KMS-11 (cell line): ENCODE results near the gene CDC5L.

Source experiments
- H2AFZ ChIP-seq: fragments of 200-600 bp; sonication (generic); 2 replicates; pipeline ENCODE4 v1.6.1; 2016; ENCODE audit warnings: antibody characterized with exemption, mixed run types, low read depth
- H3K27ac ChIP-seq: fragments of 200-600 bp; sonication (generic); 2 replicates; pipeline ENCODE4 v1.6.1; 2016; ENCODE audit warnings: mild to moderate bottlenecking, mixed run types
- H3K27me3 ChIP-seq: fragments of 200-600 bp; sonication (generic); 2 replicates; pipeline ENCODE4 v1.6.1; 2017; ENCODE audit warnings: mild to moderate bottlenecking, low read depth, mixed run types, moderate library complexity; ENCODE audit not compliant: insufficient read depth
- H3K36me3 ChIP-seq: fragments of 200-600 bp; sonication (generic); 2 replicates; pipeline ENCODE4 v1.6.1; 2017; ENCODE audit warnings: mild to moderate bottlenecking, mixed run types; ENCODE audit not compliant: insufficient read depth
- H3K4me1 ChIP-seq: fragments of 200-600 bp; sonication (generic); 2 replicates; pipeline ENCODE4 v1.6.1; 2016; ENCODE audit warnings: mild to moderate bottlenecking, low read depth, mixed run types; ENCODE audit not compliant: poor library complexity, severe bottlenecking
- H3K4me2 ChIP-seq: fragments of 200-600 bp; sonication (generic); 2 replicates; pipeline ENCODE4 v1.7.0; 2016; ENCODE audit warnings: mild to moderate bottlenecking, mixed run types
- H3K4me3 ChIP-seq: fragments of 200-600 bp; sonication (generic); IDR thresholded peaks from 2 replicates; pipeline ENCODE4 v1.6.1; 2017; ENCODE audit warnings: low read depth, low read length, mixed read lengths; ENCODE audit not compliant: insufficient read depth
- H3K79me2 ChIP-seq: fragments of 200-600 bp; sonication (generic); 2 replicates; pipeline ENCODE4 v1.6.1; 2016; ENCODE audit warnings: low read depth, mixed run types; ENCODE audit not compliant: insufficient read depth
- H3K9ac ChIP-seq: fragments of 200-600 bp; sonication (generic); 2 replicates; pipeline ENCODE4 v1.6.1; 2016; ENCODE audit warnings: mild to moderate bottlenecking, mixed run types
- H4K20me1 ChIP-seq: fragments of 200-600 bp; sonication (generic); 2 replicates; pipeline ENCODE4 v1.6.1; 2016; ENCODE audit warnings: mild to moderate bottlenecking, mixed run types; ENCODE audit not compliant: insufficient read depth
- CTCF ChIP-seq: fragments of 200-600 bp; sonication (generic); conservative IDR thresholded peaks from 2 replicates; pipeline ENCODE4 v1.6.1; 2017; ENCODE audit warnings: low read depth, mild to moderate bottlenecking, antibody characterized with exemption, low read length, moderate library complexity, mixed read lengths

The CDC5L gene

GRCh38 chr6:44456070-44456965 is 68.8 kb downstream of the CDC5L start:
- no peak overlapping the region for H3K4me3 ChIP-seq
- no peaks in the 10 kb centered on the region for H3K27me3 ChIP-seq
- H3K36me3 ChIP-seq: no peaks in the 10 kb centered on the region
- H3K27ac ChIP-seq: no peak overlapping the region
- H3K4me1 ChIP-seq: peaks cover 3% of the 10 kb centered on the region
- no peaks in the 10 kb centered on the region for H3K79me2 ChIP-seq
- H2AFZ ChIP-seq: no peak overlapping the region
- TF ChIP-seq CTCF: peak; percentile 82
- no peaks in the 10 kb centered on the region for H4K20me1 ChIP-seq
- H3K4me2 ChIP-seq: no peak overlapping the region
- no peak overlapping the region for H3K9ac ChIP-seq

GRCh38 chr6:44456966-44457292 is 69.4 kb downstream of the CDC5L start:
- no peak overlapping the region for H2AFZ ChIP-seq
- no peaks in the 10 kb centered on the region for H4K20me1 ChIP-seq
- no peak for TF ChIP-seq CTCF
- no peak overlapping the region for H3K27ac ChIP-seq
- no peaks in the 10 kb centered on the region for H3K36me3 ChIP-seq
- no peaks in the 10 kb centered on the region for H3K79me2 ChIP-seq
- no peak overlapping the region for H3K9ac ChIP-seq
- no peak overlapping the region for H3K4me2 ChIP-seq
- no peak overlapping the region for H3K4me3 ChIP-seq
- H3K27me3 ChIP-seq: no peaks in the 10 kb centered on the region
- H3K4me1 ChIP-seq: no peaks in the 10 kb centered on the region

- H3K4me2 ChIP-seq: no peak overlapping the region
- no peaks in the 10 kb centered on the region for H3K79me2 ChIP-seq
- H3K36me3 ChIP-seq: no peaks in the 10 kb centered on the region
- no peaks in the 10 kb centered on the region for H3K27me3 ChIP-seq
- no peak overlapping the region for H3K9ac ChIP-seq
- no peak overlapping the region for H3K27ac ChIP-seq
- TF ChIP-seq CTCF: no peak
- H4K20me1 ChIP-seq: no peaks in the 10 kb centered on the region
- H3K4me1 ChIP-seq: no peaks in the 10 kb centered on the region
- no peak overlapping the region for H2AFZ ChIP-seq
- no peak overlapping the region for H3K4me3 ChIP-seq
These were observed 70.1 kb downstream of the CDC5L start for GRCh38 chr6:44457596-44457995.

- H3K9ac ChIP-seq: no peak overlapping the region
These were observed 71.0 kb downstream of the CDC5L start for GRCh38 chr6:44458551-44458950.

More at GRCh38 chr6:44458551-44458950, 71.0 kb downstream of the CDC5L start:
- no peak overlapping the region for H3K27ac ChIP-seq
- no peaks in the 10 kb centered on the region for H3K27me3 ChIP-seq
- no peaks in the 10 kb centered on the region for H3K36me3 ChIP-seq
- H3K79me2 ChIP-seq: no peaks in the 10 kb centered on the region
- no peak overlapping the region for H2AFZ ChIP-seq
- H4K20me1 ChIP-seq: no peaks in the 10 kb centered on the region
- H3K4me2 ChIP-seq: no peak overlapping the region
- no peaks in the 10 kb centered on the region for H3K4me1 ChIP-seq
- TF ChIP-seq CTCF: no peak
- no peak overlapping the region for H3K4me3 ChIP-seq
